ENCODE results near the gene FZD10.

Gene FZD10

DNA sequence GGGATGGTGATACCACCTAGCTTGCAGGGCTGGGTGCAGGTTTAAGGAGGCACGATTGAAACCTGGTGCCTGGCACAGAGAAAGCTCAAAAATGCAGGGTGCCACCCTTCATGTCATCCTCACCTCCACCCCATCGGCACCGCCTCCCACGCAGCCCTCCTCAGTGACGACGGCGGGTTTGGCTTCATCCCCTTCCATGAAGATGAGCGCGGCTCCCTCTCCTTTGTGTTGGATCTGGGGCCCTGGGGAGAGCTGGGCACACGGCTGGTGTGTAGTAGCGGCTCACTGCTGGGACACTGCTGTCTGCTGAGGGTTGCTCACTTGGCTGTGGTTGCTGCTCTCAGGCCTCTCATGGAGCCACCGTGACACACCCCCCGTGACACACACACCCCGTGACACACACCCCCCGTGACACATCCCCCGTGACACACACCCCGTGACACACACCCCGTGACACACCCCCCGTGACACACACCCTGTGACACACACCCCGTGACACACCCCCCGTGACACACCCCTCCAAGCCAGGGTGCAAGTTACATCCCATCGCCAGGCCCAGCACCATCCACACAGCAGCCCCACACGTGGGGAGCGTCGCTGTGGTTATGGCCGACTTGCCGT is 42.9 kb upstream of the FZD10 start:
- no peak overlapping the region for H3K4me3 ChIP-seq (ENCODE audit: control insufficient read depth, low read depth, low read length)
- DNase-seq (ENCODE audit: low read depth): no peak
- TF ChIP-seq, protein P1, sequence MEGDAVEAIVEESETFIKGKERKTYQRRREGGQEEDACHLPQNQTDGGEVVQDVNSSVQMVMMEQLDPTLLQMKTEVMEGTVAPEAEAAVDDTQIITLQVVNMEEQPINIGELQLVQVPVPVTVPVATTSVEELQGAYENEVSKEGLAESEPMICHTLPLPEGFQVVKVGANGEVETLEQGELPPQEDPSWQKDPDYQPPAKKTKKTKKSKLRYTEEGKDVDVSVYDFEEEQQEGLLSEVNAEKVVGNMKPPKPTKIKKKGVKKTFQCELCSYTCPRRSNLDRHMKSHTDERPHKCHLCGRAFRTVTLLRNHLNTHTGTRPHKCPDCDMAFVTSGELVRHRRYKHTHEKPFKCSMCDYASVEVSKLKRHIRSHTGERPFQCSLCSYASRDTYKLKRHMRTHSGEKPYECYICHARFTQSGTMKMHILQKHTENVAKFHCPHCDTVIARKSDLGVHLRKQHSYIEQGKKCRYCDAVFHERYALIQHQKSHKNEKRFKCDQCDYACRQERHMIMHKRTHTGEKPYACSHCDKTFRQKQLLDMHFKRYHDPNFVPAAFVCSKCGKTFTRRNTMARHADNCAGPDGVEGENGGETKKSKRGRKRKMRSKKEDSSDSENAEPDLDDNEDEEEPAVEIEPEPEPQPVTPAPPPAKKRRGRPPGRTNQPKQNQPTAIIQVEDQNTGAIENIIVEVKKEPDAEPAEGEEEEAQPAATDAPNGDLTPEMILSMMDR (conservative IDR thresholded peaks at IDR 0.05; ENCODE audit: control insufficient read depth, insufficient read depth, low read depth, low read length): no peak

DNA sequence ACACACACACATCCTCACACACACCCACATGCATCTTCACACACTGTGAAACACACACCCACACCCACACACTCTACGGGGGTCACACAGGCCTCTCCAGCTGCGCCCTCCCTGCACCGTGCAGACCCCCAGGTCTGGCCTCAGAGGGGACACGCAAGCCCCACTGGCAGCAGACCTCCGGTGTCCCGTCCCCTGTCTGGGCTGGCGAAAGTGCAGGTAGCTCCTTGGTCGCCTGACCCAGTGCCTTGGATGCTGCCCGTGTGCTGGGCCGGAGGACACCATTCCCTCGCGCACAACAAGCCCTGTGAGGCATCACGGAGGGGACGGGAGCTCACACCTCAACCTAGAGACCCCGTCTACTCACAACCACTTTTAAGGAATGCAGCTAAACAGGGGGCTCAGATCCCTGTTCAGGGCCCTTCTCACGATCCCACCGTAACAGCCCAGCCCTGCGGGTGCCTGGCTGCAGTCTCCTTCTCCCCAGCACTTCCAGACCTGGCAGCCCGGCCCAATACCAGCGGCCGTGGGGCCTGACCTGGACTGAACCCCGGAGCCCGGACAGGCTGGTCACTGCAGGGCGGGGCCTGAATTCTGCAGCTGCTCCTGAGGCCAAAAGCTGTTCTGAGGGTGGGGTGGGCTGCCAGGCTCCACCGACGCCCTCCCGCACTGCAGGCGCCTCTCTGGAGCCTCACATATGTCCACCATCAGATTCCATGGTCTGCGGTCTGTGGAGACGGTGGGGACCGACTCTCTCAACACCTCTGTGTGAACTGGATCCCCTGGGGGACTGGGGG is 42.1 kb upstream of the FZD10 start:
- TF ChIP-seq, protein P1 (conservative IDR thresholded peaks at IDR 0.05; ENCODE audit: control insufficient read depth, insufficient read depth, low read depth, low read length): no peak
- DNase-seq (ENCODE audit: low read depth): no peak
- no peak overlapping the region for H3K4me3 ChIP-seq (ENCODE audit: control insufficient read depth, low read depth, low read length)

DNA sequence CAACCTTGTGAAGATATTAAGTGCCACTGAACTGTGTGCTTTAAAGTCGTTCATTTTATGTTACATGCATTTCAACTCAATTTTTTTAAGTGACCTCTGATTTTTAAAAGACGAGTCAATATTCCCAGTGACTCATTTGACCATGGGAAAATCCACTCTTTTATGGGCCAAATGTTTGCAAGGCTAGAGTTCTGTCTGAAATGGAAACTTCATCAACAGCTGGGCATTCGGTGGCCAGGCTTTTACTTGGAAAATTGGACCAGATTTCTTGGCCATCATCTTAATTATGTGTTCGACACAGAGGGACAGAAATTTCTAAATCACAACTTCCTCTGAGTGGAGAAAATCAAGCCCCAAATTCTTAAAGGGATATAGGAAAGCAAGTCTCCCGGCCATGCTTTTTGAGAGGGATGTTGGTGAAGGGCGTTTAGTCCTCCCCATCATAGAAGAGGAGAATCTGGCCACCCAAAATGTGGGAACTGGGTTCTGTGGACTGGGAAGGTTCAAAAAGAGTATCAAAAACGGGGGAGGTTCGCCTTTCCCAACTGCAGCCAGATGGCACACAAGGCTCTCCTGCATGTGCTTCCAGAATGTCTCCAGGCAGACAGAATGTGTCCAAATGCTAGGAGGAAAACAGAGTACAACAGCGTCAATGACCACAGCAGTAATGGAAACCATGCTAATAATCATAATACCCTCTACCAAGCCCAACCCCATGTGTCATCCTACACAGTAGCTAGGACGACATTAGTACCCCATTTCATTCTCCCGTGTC is 40.9 kb upstream of the FZD10 start:
- H3K4me3 ChIP-seq (ENCODE audit: control insufficient read depth, low read depth, low read length): no peak overlapping the region
- no peak for DNase-seq (ENCODE audit: low read depth)
- TF ChIP-seq, protein P1 (conservative IDR thresholded peaks at IDR 0.05; ENCODE audit: control insufficient read depth, insufficient read depth, low read depth, low read length): no peak

DNA sequence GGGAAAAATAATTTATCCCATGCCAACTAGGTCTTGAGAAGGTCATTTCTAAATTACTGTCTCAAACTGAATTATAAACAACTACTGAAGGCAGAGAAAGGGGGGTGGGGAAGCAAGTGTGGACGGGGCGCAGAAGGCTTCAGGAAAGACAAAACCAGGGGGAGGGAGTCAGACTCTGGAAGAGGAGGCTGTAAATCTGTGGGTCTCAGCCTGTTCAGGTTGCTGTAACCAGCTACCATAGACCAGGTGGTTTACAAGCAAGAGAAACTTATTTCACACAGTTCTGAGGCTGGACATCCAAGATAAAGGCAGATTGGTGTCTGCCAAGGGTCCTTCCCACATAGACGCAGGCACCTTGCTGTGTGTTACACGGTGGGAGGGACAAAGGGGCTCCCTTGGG is 39.9 kb upstream of the FZD10 start:
- DNase-seq (ENCODE audit: low read depth): no peak
- TF ChIP-seq, protein P1 (conservative IDR thresholded peaks at IDR 0.05; ENCODE audit: control insufficient read depth, insufficient read depth, low read depth, low read length): no peak
- no peak overlapping the region for H3K4me3 ChIP-seq (ENCODE audit: control insufficient read depth, low read depth, low read length)

DNA sequence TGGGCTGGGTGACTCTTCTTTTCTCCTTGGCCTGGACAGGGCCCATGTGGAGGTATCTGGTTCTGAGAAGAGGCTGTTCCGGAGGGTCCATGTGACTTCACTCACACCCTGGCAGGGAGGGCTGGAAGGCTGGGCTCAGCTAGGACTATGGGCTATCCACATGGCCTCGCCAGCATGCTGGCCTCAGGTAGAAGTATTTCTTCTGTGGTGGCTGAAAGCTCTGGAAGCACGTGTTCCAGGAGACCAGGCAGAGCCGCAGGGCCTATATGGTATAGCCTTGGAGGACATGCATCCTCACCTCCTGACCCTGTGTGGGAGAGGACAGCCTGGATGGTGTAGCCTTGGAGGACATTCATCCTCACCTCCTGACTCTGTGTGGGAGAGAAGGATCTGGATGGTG is 38.2 kb upstream of the FZD10 start:
- DNase-seq (ENCODE audit: low read depth): no peak
- H3K4me3 ChIP-seq (ENCODE audit: control insufficient read depth, low read depth, low read length): no peak overlapping the region
- TF ChIP-seq, protein P1 (conservative IDR thresholded peaks at IDR 0.05; ENCODE audit: control insufficient read depth, insufficient read depth, low read depth, low read length): no peak

DNA sequence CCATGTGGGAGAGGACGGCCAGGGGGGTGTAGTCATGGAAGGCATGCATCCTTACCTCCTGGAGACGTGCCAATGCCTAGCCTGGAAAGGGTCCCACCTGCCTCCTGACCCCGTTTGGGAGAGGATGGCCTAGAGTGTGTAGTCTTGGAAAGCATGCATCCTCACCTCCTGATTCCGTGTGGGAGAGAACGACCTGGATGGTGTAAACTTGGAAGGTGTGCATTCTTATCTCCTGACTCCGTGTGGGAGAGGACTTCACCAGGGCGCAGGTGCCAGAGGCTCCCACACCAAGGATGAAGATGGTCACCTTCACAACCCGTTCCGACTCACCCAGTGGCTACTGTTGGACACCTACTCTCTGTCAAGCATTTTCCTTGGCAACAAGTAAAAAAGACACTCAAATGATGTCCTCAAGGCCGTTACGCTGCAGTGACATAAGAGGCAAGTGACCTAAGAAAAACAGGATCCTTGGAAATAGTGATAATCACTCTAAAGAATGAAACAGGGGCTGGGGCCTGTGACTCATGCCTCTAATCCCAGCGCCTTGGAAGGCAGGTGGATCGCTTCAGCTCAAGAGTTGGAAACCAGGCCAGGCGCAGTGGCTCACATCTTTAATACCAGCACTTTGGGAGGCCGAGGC is 37.5 kb upstream of the FZD10 start:
- TF ChIP-seq, protein P1 (conservative IDR thresholded peaks at IDR 0.05; ENCODE audit: control insufficient read depth, insufficient read depth, low read depth, low read length): no peak
- H3K4me3 ChIP-seq (ENCODE audit: control insufficient read depth, low read depth, low read length): no peak overlapping the region
- DNase-seq (ENCODE audit: low read depth): no peak

All from fibroblast of mammary gland (primary cell).